Right ventricle myocardium superior (tissue), 1 donor: Measurements from ENCODE around the gene PRKCZ. TPM values are rescaled to one million over a fixed set of nuclear protein-coding genes. Genes with fewer than 3 reads are reported as not detected.
A peak's percentile ranks its signal among the peaks of the same experiment; 100 is the strongest.
"Not testable (repeated sequence)": the region's sequence is repeated elsewhere in the genome, so short reads cannot be mapped to it uniquely, and the experiment has no call there.

Experiments used
- ATAC-seq: fragments of 200-7000 bp; cut with Tn5 transposase; one replicate; pipeline ENCODE4 v1.9.1; 2020; ENCODE audit warnings: mild to moderate bottlenecking; ENCODE audit not compliant: poor library complexity
- DNase-seq: peaks from one replicate; pipeline ENCODE4 v3.0.0-alpha.2; 2020
- intact Hi-C: fragments of 100-400 bp; cut with DNase I; formaldehyde crosslinking; loops from one replicate; pipeline ENCODE4 v1.11.2; 2022
- total RNA-seq: library from RNA; stranded (reverse); fragmentation: NEBNext Ultra II Directional; extraction: Animal tissue kit (Norgen Biotek cat#: 25700); gene quantifications from one replicate; pipeline ENCODE4 v1.2.1, GENCODE V29; 2021
- donor health status: DM: no; HTN: yes; CAD: no; lungs with severe emphysema.

The PRKCZ gene
- total RNA-seq, 1 donor from 2014 or later: 13.5 TPM

DNA sequence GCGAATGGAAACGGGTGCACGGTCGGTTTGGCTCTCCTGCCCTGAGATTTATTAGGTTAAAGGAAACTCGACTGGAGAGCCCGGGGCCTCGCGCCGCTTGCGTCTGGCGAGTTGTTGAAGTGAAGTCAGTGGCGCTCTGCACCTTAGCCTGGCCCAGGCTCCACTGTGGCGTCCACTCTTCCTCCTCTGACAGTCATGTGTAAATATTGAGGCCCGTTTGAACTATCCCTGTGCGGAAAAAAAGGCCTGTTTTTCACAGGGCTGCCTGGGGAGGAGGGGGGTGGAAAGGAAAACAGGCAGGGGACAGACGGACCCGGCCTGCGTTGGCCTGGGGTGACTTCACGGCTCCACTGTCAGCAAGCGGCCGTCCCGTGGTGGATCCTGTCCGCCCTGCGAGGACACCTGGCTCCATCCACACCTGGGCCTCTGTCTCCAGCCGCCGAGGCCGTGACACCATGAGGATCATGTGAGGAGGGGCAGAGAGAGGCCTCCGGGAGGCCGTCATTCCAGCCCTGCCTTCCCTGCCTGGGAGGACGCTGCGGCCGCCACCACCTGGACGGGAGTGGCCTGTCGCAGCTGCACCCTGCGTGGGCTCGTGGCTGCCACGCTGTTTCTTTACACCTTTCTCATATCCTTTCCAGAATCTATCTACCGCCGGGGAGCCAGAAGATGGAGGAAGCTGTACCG, 84.6 kb downstream of the PRKCZ start:
- intact Hi-C loops: no loop called here
- no peak for ATAC-seq

DNA sequence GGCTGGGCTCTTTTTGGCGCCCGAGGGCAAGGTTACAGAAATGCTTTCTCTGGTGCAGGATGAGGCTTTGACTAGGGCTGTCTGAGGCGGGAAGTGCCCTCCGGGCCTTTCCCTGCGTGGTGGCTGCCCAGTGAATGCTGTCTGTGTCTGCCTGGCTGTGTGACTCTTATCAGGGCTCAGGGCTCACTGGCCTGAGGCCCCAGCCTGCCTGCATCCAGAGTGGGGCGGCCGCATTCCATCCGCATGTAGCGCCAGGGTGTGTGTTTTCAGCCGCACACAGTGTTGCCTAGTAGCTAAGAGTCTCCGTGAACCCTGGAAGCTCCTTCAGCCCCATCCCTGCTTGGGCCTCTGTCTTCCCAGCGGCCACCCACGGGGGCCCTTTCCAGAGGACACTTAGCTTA, 85.2 kb downstream of the PRKCZ start:
- DNase-seq (peak; percentile 88), ATAC-seq (peak; percentile 60)
- intact Hi-C loops: no loop called here

More for the DNA sequence above, 84.6 kb downstream of the PRKCZ start:
- peak; percentile 42 for DNase-seq

DNA sequence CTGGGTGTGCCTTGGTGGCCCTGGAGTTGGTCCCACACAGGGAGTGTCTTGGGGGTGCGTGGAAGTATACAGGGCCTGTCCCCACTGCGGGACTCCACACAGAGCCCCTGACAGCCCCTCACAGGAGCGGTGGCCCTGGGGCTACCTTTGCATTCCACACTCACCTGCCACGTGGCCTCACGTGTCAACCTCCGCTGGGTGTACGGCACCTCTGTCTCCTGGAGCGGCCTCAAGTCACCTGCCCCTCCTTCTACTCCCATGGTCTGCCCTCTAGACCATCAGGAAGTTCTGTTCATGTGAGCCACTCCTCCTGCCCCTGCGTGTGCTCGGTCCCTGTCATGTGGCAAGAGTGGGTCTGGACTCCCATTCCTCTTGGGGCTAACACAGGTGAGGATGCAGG, 85.7 kb downstream of the PRKCZ start:
- intact Hi-C loops: no loop called here
- peak; percentile 26 for DNase-seq
- no peak for ATAC-seq

DNA sequence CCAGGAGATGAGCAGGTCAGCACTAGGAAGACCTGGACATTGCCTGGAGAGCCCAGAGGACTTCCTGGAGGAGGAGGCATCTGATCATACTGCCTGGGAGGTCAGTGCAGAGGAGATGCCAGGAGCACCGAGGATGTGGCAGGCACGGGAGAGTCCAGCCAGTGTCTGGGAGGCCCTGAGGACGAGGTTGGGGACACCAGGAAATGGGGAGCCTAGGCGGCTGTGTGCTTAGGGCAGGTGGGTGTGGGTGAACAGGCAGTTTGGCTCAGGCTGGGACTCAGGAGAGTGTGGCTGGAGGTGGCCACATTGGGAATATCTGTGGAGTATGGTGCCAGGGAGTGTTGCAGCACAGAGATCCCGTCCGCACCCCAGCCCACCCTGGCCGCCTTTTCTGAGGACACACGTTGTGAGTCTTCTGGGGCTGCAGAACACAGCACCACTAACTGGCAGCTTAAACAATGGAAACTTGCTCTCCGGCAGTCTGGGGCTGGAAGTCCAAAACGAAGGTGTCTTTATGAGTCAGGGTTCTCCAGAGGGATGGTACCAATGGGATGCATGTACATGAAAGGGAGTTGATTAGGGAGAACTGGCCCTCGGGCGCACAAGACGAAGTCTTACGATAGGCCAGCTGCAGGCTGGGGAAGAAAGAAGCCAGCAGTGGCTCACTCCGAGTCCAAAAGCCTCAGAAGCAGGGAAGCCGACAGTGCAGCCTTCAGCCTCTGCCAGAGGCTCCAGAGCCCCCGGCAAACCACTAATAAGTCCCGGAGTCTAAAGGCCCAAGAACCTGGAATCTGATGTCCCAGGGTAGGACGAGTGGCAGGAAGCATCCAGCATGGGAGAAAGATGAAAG, 86.4 kb downstream of the PRKCZ start:
- DNase-seq (peak; percentile 30), ATAC-seq (no peak)
- intact Hi-C loops: no loop called here

DNA sequence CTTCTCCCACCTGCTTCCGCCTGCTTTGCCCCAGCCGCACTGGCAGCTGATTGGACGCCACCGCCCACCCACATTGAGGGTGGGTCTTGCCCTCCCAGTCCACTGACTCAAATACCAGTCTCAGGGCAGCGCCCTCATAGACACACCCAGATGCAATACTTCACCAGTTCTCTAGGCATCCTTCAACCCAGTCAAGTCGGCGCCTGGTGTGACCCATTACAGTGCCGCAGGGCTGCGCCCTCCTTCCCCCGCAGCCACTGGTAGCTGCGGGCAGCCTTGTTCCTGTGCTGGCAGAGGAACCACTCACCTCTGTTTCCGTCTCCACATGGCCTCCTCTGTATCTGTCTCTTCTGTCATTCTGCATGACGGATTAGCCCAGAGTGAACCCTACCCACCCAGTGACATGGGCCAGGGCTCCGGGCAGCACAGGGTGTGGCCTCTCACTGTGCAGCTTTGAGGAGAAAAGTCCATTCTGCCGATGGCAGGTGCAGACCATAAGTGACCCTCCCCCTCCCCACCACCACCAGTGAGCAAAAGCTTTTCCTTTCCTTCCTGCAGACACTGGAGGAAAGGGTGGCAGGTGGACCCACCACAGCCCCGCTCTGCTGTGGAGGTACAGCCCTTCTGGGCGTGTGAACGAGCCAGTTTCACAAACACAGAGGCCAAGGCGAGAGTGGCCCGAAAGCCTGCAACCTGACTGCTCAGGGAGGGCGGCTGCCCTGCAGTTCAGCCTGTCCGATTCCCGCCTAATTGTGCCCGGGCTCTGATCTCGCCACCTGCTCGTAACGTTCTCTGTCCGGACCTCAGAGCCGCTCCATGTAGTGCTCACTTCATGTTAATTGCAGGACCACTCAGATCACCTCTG, 87.3 kb downstream of the PRKCZ start:
- intact Hi-C loops: no loop called here
- ATAC-seq: no peak
- no peak for DNase-seq

DNA sequence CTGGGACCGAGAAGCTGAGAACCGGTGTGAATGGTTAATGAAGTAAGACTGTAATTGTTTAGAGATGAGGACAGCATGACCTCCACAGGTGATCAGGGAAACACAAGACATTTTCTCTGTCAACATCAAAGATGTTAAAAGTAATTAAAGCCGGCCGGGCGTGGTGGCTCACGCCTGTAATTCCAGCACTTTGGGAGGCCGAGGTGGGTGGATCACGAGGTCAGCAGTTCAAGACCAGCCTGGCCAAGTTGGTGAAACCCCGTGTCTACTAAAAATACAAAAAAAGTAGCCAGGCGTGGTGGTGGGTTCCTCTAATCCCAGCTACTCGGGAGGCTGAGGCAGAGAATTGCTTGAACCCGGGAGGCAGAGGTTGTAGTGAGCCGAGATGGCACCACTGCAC, 88.9 kb downstream of the PRKCZ start:
- intact Hi-C loops, DNase-seq: not testable (repeated sequence)

DNA sequence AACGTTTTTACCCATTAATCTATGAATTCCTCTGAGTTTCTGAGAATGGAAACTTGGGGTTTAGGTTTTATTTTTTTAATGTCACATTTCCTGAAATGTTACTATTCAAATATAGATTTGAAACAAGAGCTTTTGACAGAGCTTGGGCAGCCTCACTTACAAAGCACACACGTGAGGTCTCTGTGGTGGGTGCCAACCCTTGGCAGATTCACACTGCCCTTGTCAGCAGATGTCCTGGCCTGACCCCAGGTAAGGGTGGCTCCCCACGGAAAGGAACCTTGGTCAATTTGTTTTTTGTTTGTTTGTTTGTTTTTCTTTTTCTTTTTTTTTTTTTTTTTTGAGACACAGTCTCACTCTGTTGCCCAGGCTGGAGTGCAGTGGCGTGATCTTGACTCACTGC, 90.8 kb downstream of the PRKCZ start:
- DNase-seq (no peak), ATAC-seq (no peak)
- intact Hi-C loops: no loop called here

More for the DNA sequence above, 88.9 kb downstream of the PRKCZ start:
- ATAC-seq: not testable (repeated sequence)

DNA sequence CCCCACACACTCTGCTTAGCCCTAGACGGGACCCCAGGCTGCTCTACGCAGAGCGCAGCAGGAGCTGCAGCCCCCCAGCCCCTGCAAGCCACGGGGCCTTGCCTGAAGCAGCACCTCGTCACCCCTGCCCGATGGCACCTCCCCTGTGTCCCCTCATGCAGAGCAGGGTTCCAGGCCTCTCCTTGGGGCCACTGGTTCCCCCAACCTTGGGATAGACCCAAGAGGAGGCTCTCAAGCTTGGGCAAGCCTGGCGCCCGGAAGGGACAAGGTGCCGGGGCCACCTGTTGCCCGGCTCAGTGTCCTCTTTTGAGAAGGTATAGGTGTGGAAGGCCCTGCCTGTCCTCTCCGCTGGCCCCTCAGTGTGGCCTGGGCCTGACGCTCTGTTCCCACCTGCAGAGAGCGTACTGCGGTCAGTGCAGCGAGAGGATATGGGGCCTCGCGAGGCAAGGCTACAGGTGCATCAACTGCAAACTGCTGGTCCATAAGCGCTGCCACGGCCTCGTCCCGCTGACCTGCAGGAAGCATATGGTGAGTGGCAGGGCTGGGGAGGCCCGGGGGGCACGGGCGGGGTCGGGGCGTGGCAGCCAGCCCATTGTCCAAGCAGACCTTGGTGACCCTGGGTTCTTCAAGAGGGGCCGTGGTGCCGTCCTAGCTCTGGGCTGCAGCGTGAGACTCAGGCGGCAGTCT, 93.7 kb downstream of the PRKCZ start:
- DNase-seq: peak; percentile 35
- no peak for ATAC-seq
- intact Hi-C loops: no loop called here

DNA sequence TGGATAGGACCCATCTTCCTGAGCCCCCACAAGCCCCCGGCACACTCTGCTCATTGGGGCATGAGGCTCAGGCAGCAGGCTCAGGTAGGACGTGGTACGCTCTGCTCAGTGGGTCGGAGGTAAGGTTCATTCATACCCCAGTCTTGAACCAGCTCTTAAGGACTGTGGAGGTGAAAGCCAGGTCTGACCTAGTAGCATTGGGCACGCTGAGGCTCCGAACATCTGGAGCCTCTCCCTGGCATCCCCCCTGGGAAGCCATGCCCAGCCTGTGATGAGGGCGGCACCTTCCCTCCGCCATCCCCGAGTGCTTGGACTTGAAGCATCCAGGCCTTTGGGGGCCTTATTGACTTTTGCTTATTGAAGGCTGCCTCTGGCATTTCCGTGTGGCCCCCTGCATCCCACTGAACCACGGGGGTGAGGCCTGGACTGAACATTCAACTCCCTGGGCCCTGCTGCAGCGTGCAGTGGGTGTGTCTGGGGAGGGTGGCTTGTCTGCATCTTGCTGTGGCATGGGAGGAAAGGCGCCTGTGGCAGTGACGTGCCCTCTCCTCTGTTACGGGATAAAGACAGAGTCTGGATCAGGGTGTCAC, 94.4 kb downstream of the PRKCZ start:
- intact Hi-C loops: no loop called here
- ATAC-seq (no peak), DNase-seq (peak; percentile 14)

DNA sequence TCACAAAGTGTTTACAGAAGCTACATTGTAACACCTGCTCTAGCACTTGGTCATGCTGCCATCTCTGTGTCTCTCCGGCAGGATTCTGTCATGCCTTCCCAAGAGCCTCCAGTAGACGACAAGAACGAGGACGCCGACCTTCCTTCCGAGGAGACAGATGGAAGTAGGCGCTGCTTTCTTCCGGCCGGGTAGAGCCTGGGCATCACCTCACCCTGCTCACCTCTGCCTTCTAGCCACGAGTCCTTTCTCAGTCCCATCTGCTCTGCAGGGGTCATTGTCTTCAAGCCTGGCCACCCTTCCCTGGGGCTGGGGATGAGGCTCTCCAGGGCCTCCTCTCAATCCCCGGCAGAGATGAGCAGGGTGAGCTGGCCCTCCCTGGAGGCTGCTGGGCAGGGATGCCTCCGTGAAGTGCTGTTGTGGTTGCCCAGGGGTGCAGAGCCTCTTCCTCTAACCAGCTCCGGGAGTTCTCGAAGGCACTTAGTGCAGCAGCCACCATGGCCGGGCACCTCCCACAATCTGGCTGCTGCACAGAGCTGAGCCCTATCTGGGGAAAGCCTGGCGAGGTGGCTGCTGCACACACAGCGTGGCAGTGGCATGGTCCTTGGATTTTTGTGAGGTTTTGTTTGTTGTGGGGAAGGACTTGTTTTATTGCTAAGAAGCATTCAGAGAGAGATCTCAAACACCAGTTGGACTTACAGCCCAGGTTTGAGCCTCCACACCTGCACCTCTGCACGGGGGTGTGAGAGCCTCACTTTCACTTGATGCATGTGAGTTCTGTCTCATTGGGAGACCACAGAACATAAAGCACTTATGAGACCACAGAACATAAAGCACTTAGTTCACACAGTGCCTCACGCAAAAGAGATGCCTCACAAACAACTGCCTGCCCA, 96.0 kb downstream of the PRKCZ start:
- ATAC-seq: no peak

DNA sequence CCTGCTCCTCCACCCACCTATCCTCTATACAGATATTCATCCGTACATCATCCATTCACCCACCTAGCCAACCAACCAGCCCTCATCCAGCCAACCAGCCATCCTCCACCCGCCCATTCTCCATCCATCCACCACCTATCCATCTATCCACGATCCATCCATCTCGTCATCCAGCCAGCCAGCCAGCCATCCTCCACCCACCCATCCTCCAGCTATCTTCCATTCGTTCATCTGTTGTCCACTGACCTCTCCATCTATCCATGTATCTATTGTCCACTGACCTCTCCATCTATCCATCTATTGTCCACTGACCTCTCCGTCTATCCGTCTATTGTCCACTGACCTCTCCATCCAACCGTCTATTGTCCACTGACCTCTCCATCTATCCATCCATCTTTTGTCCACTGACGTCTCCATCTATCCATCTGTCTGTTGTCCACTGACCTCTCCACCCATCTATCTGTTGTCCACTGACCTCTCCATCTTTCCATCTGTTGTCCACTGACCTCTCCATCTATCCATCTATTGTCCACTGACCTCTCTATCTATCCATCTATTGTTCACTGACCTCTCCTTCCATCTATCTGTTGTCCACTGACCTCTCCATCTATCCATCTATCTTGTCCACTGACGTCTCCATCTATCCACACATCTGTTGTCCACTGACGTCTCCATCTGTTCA, 96.8 kb downstream of the PRKCZ start:
- ATAC-seq (no peak), DNase-seq (peak; percentile 1)
- intact Hi-C loops: no loop called here

More for the DNA sequence above, 96.0 kb downstream of the PRKCZ start:
- intact Hi-C loops: no loop called here
- DNase-seq: peak; percentile 30

DNA sequence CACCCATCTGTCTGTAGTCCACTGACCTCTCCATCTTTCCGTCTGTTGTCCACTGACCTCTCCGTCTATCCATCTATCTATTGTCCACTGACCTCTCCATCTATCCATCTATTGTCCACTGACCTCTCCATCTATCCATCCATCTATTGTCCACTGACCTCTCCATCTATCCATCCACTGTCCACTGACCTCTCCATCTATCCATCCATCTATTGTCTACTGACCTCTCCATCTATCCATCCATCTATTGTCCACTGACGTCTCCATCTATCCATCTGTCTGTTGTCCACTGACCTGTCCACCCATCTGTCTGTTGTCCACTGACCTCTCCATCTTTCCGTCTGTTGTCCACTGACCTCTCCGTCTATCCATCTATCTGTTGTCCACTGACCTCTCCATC, 97.7 kb downstream of the PRKCZ start:
- DNase-seq, intact Hi-C loops: not testable (repeated sequence)

DNA sequence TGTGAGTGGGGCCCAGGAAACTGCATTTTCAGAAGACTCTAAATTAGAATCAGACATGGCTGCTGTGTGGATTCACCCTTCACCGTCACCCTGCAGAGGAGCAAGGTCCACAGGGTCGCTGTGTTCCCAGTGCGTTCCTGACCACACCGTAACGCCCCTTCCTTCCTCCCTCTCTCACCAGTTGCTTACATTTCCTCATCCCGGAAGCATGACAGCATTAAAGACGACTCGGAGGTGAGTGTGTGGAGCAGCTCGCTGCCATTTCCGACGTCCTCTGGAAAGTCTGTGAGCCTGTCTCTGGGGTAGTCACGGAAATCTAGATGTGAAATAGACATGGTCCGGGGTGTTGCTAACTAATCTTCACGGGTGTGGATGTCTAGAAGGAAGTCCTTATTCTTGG, 98.5 kb downstream of the PRKCZ start:
- DNase-seq: no peak
- intact Hi-C loops: no loop called here

More for the DNA sequence above, 97.7 kb downstream of the PRKCZ start:
- not testable (repeated sequence) for ATAC-seq

DNA sequence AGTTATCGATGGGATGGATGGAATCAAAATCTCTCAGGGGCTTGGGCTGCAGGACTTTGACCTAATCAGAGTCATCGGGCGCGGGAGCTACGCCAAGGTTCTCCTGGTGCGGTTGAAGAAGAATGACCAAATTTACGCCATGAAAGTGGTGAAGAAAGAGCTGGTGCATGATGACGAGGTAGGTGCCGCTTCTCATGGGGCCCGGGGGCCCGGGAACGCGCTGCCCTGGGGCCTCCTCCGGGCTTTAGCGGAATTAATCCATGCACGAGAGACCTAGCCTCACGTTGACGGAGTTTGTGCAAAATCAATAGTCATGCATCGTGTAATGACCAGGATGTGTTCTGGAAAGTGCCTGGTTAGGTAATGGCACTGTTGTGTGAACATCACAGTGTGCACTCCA, 100.6 kb downstream of the PRKCZ start:
- DNase-seq (no peak), ATAC-seq (peak; percentile 14)
- intact Hi-C loops: no loop called here

More for the DNA sequence above, 98.5 kb downstream of the PRKCZ start:
- peak; percentile 21 for ATAC-seq

DNA sequence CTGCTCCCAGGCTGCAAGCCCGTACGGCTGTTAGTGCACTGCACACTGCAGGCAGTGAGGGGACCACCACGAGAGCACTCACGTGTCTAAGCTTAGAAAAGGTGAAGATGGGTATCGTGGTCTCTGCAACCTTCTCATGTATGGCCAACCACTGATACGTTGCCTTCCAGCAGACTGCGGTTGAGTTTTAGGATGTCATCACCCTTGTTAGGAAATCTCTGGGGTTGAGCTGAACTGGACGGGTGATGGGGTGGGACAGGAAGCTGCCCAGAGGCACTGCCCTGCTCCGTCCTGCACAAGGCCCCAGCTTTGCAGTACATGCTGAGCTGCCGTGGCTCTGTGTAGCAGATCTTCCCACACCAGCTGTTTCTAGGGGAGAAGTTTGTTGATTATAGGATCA, 101.0 kb downstream of the PRKCZ start:
- DNase-seq (peak; percentile 69), ATAC-seq (peak; percentile 78)
- intact Hi-C loops: no loop called here

DNA sequence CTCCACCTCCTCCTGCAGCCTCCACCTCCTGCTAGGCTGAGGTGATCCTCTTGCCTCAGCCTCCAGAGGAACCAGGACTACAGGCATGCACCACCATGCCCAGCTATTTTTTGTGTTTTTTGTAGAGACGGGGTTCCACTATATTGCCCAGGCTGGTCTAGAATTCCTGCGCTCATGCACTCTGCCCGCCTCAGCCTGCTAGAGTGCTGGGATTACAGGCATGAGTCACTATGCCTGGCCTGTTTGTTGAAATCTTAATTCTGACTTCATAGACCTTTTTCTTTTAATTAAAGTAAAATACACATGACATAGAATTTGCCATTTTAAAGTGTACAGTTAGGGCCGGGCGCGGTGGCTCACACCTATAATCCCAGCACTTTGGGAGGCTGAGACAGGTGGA, 101.7 kb downstream of the PRKCZ start:
- intact Hi-C loops: no loop called here
- ATAC-seq (no peak), DNase-seq (no peak)

DNA sequence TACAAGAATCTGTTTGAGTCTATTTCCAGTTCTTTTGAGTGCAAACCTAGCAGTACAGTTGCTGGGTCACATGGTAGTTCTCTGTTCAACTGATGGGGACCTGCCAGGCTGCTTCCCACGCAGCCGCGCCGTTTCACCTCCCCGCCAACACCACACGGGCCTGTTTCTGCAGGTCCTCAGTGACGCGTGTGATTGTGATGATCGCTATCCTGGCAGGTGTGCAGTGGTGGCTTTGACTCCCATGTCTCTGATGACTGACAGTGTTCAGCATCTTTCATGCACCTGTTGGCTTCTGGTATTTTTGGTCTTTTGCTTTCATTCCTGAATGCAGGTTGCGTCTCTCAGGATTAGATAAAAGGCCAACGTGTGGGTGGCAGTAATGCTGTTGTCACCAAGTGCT, 102.7 kb downstream of the PRKCZ start:
- DNase-seq: no peak
- intact Hi-C loops: no loop called here

More for the DNA sequence above, 102.7 kb downstream of the PRKCZ start:
- ATAC-seq: no peak
